ENCODE results near the gene MMP24.
A peak's percentile ranks its signal among the peaks of the same experiment; 100 is the strongest.

Gene MMP24

DNA sequence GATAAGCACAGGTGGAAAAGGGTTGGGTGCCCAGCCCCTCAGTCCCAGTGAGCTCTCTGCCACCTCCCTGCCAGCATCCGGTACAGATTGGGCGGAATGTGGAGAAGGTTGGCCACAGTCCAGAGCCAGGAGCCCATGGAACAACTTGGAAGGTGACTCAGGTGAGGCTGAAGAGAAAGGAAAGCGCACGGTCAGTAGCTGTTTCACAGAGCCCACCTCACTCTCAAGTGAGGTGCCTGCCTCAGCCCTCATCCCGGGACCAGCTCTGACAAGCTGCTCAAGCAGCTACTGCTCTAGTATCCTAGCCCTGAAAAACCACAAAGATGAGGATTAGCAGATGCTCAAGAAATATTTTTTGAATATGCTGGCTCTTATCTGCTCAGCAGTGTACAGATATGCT lies 52.5 kb downstream of the MMP24 start:
- DNase-seq (ENCODE audit: low read depth): no peak

DNA sequence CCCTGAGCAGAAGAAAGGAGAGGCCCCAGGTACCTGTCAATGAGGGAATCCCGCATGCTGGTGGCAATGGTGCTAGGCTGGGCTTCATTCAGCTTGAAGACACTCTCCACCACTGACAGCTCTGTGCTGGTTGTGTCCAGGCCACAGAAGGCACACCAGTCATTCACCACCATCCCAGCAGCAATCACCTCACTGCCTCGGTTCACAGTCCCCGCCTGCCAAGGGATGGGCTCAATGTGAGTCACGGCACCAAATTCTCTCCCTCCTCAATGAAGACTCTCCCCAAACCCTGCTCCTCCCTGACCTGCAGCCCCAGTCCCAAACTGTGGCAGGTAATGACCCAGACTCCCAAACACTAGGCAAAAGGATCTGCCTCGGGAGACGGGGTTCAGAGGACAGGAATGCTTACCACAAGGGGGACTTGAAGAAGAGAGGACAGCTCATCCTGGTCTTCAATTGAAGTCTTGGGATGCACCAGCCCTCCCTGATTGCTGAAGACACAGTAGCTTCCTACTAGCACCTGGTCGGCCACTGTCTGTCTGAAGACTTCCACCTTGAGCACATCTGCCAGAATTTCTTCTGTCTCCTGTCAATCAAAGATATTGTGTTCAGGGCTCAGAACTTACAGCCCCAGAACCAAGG lies 53.2 kb downstream of the MMP24 start:
- DNase-seq (ENCODE audit: low read depth): no peak

DNA sequence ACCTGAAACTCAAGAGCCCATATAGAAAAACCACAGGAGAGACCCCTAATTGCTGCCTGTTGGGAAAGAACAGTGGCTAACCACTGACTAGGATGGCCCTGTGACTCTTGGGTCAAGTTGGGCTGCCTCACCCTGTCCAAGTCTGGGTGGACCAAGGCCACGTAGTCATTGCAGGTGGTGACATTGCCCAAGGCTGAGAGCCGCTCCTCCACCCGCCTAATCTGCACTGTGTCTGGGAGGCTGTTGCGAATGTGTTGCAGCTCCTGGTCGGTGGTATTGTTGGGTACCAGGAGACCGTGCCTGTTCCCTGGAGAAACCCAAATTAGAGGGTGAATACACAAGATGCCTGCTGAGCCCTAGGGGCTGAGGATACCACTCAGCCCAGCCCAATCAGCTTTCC lies 54.0 kb downstream of the MMP24 start:
- DNase-seq (ENCODE audit: low read depth): no peak

DNA sequence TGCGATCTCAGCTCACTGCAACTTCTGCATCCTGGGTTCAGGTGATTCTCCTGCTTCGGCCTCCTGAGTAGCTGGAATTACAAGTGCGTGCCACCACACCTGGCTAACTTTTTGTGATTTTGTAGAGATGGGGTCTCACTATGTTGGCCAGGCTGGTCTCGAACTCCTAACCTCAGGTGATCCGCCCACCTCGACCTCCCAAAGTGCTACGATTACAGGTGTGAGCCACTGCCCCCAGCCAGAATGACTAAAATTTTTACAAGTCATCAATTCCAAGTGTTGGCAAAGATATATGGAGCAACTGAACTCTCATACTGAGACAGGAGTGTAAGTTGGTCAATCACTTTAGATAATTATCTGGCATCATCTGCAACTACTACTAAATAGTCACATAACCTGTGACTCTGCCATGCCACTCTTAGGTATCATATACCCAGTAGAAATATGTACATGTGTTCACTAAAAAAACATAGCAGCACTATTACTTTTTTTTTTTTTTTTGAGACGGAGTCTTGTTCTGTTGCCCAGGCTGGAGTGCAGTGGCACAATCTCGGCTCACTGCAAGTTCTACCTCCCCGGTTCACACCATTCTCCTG lies 55.1 kb downstream of the MMP24 start:
- DNase-seq (ENCODE audit: low read depth): no peak

DNA sequence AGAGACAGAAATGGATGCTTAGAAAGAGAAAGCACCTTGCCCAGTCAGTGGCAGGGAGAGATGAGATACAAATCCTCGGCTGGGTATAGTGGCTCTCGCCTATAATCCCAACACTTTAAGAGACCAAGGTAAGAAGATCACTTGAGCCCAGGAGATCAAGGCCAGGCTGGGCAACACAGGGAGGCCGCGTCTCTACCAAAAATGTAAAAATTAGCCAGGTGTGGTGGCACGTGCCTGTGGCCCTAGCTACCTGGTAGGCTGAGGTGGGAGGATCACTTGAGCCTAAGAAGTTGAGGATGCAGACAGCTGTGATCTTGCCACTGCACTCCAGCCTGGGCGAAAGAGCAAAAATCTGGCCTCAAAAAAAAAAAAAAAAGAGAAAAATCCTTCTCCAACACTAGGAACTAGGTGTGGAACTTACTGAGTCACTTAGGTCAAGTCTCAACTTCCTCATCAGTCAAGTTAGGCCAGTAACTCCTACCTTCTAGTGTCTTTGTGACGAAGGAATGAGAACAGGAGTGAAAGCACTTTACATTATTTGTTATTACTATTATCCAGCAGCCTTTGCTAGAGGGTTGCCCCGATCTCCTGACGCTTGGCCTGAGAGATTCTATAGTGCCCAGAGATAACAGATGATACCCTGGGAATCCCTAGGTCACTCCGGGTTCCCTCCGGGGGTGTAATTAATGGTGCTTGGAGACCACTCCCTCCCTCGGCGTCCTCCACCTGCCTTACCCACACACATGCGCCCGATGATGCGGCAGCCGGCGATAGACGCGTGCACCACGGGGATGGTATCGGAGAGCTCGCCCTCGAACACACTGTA lies 57.2 kb downstream of the MMP24 start:
- DNase-seq (ENCODE audit: low read depth): no peak

GRCh38 chr20:35284267-35284991 lies 57.9 kb downstream of the MMP24 start, which contains the start of gene EIF6:
TSS of gene EIF6 (minus strand) at chr20:35284772. CDS start at chr20:35284487, 285 bp downstream.
- DNase-seq (ENCODE audit: low read depth): peak; percentile 59

GRCh38 chr20:35284992-35285805 lies 58.7 kb downstream of the MMP24 start:
- no peak for DNase-seq (ENCODE audit: low read depth)

GRCh38 chr20:35285806-35286076 lies 59.3 kb downstream of the MMP24 start:
- no peak for DNase-seq (ENCODE audit: low read depth)

DNA sequence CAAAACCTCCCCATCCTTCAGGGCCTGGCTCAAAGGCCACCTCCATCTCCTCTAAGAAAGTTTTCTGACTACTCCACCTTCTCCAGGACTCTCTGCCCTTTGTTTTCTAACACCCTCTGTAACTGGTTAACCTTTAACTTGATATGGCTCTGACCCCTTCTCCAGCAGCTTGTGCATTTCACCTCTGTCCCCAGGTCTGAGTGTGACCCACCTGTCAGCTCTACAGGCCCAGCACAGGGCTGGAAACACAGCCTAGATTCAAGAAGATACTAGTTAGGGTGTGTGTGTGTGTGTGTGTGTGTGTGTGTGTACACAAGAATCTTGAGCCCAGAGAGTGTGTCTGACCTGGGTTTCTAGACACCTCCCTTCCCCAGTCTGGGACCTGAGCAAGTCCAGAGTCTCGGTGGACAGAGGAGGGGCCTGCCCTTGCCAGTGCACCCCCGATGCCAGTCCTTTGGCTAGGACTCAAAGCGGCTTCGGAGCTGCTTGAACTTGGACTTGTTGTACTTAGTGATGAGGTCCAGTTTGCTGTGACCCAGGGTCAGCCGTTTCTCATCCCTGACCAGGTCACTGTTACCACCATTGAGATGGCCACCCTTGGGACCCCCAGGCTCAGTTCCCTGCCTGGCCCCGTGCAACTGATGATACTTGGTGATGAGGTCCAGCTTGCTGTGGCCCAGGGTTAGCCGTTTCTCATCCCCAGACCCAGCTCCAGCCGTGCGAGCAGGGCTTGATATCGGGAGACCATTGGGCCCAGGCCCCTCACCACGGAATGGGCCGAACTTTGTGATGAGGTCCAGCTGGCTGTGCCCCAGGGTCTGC lies 59.8 kb downstream of the MMP24 start:
- DNase-seq (ENCODE audit: low read depth): no peak

GRCh38 chr20:35286899-35287508 lies 60.5 kb downstream of the MMP24 start:
- DNase-seq (ENCODE audit: low read depth): no peak

GRCh38 chr20:35287509-35288324 lies 61.2 kb downstream of the MMP24 start:
- no peak for DNase-seq (ENCODE audit: low read depth)

DNA sequence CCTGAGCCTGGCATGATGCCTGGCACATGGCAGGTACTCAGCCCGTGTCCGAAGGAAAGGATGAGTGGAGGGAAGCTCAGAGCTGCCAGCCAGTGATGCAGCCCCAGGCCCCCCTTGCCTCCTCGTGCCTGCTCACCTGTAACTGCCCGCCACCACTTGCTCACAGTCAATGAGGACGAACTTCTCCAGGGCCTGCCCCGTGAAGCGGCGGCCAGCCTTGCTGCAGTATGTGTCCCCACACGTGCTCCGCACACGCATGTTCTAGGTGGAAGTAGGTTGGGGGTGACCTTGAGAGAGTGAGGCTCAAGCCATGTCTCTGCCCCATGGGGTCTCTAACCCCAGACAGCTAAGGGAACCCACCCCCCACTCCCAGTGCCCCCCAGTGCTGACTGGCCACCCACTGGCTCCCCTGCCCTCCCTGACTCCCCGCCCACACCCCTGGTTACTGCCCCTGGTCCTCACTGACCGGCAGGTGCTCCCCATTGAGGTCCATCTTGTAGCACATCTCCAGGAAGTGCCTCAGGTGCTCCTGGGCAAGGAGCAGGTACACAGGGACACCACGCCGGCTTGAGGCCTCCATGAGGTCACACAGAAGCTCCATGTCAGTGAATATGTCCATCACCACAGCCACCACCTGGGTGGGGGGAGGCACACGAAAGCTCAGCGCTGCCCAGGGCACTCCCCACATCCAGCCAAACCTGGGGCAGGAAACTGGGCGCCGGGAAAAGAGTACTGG lies 62.0 kb downstream of the MMP24 start:
- DNase-seq (ENCODE audit: low read depth): no peak

DNA sequence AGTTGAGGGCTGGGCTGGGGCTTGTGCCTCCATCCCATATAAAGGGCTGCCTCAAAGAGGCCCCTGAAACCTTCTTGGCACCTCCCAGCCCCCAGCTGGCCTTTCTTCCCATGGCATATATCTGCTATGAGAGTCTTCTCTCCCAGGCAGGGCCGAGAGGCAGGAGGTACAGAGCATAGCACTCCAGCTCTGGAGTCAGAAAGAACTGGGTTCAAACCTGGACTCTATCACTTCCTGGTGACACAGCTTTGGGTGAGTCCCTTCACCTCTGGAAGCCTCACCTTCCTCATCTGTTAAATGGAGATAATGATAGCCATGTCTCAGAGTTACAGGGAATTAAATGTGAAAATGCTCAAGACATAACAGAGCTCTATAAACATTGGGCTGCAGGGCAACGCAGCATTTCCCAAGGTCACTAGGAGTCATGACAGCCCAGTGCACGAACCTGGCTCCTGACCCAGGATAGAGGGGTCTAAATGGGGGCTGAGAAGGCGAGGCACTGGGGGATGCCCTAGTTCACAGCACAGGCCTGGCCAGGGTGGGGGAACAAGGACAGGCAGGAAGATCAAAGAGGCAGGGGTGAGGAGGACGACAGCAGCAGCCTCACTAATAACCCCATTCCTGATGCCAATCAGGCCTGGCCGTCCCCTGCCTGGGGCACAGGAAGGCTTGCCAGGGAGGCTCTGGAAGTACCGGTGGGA lies 63.8 kb downstream of the MMP24 start:
- no peak for DNase-seq (ENCODE audit: low read depth)

- no peak for DNase-seq (ENCODE audit: low read depth)
These were observed 64.5 kb downstream of the MMP24 start for GRCh38 chr20:35290887-35291417.

DNA sequence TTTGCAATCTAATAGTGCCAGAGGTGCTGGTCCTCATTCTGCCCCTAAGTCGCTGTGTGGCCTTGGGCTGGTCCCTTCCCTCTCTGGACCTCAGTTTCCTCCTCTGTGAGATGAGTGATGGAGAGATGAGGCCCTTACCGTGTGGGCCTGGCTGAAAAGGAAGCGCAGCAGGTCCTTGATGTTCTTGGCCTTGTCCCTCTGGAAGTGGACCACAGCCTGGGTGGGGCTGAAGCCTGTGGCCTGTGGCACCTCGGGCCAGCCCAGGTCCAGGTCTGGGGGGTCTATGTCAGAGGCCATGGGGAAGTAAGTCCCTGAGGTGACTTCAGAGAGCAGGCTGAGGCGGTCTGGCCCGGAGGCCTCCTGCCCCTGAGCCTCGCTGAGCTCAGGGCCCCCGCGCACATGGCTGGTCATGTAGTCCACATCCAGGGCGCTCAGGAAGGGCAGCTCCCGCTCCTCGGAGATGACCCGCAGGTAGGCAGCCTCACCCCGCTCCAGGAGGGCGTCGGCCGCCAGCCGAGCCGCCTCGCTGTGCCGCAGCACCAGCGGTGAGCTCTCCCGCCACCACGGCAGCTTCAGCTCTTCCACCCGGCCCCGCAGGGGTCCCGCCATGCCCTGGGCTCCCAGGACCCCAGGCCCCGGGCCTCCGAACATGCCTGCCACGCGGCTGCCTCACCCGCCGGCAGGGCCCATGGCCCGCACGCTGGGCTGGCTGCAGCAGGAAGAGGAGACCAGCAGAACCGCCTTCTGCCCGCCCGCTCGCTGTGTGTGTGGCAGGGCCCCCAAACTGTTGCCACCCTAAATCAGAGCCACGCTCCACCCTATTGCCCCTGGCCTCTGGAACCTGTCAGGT lies 65.4 kb downstream of the MMP24 start, which contains the start of gene FAM83C:
TSS of gene FAM83C (minus strand) at position 772 of the 850 bp plus-strand sequence. CDS start at position 651, 121 bp downstream.
- DNase-seq (ENCODE audit: low read depth): no peak

DNA sequence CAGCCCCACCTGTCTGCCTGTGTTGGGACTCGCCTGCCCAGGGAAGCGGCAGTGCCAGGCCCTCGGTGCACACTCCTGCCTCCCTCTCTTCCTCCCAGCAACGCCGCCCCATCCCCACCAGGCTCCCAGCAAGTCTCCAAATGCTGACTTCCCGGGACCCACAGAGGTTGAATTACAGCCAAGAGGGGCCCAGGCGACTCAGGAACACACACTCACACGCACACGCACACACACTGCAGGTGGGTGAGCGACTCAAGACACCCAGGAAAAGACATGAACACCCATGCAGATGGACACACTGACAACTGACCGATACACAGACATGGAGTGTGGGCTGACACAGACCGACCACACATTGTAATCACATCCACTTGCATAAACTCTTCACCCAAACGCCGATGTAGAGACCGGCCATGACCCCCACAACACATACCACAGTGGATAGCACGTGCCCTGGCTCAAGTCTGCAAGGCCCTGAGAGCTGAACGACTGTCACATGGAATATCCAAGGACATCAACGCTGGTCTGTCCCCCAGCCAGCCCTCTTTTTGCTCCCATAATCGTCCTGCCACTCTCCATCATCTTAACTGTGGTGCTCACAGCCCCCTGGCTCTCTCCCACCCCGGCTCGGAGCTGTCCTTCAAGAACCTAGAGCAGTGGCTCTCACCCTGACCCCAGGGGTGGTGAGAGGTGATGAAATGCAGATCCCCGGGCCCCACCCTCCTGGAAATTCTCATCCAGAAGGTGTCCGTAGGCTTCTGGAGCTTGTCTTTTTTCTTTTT lies 66.2 kb downstream of the MMP24 start:
- no peak for DNase-seq (ENCODE audit: low read depth)
